SHP77 treated with DMSO at 0.1 percent for 48 hours (cell line): ENCODE results near the gene GALNT15.

Experiments used
- DNase-seq: peaks from one replicate; lab custom pipeline; 2025; lab: John Stamatoyannopoulos, UW

The GALNT15 gene

DNA sequence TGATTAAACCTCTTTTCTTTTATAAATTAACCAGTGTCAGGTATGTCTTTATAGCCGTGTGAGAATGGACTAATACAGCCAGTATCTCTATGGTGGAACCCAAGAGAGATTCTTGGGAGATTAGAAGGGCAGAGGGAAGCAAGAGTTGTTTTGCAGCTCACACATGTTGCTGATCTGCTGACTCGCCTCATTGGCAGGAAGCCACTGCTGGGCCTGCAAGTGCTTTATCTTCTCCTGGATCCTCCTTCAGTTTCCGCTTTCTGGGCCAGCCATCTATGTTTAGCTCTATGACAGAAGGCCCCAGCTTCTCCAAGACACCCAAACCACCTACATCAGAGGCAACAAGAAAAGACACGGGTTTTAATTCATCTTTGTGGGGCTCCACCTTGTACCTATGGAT, 23.4 kb upstream of the GALNT15 start:
- no peak for DNase-seq

DNA sequence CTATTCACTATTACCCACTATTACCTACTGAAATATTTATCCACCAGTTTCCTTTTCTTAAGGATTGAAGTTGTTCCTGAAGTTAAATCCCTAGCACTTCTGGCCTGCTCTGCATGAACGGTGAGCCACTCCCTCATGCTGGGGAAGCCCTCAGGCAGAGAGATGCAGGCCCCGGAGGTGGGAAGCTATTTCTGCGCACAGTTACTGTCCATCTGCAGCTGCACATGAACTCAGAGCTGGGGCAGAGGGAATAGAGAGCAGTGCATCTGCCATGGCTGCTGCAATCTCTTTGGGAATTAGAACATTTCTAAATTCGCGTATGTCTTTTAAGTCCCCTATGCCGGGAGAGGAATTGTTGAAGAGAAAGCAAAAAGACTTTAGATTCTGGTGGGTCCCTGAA, 6.3 kb upstream of the GALNT15 start:
- DNase-seq = no peak

DNA sequence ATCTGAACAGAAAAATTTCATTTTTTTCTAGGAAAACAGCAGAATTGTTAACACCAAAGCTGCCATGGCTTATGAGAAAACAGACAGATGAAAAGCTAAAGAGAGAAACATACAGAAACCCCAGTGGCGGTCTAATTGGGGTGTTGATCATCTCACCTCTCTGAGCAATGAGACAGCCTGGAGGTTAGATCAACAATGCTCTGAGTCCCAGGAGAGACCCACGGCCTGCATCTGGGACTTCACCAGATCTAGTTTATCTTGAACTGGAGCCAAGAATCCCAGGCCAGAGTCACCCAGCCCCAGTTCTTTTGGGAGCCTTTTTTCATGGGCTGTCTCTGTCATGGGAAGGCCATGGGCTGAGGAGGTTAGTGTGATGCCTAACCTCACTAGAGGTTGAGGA, 3.5 kb upstream of the GALNT15 start:
- no peak for DNase-seq

DNA sequence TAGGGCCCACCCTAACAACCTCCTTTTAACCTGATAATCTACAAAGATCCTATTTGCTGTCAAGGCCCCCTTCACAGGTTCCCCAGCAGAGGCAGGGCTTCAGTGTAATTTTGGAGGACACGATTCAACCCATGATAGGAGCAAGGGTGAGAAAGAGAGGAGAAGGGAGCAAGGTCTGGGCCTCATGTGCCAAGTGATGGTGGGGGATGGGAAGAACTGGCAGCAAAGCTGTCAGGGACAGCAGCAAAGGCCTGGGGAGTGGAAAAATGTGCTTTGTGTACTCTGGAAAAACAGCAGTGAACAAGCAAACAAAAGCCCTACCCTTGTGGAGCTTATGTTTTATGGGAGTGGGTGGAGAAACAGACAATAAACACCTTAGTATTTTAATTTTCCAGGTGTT, 2.7 kb upstream of the GALNT15 start:
- DNase-seq = no peak

DNA sequence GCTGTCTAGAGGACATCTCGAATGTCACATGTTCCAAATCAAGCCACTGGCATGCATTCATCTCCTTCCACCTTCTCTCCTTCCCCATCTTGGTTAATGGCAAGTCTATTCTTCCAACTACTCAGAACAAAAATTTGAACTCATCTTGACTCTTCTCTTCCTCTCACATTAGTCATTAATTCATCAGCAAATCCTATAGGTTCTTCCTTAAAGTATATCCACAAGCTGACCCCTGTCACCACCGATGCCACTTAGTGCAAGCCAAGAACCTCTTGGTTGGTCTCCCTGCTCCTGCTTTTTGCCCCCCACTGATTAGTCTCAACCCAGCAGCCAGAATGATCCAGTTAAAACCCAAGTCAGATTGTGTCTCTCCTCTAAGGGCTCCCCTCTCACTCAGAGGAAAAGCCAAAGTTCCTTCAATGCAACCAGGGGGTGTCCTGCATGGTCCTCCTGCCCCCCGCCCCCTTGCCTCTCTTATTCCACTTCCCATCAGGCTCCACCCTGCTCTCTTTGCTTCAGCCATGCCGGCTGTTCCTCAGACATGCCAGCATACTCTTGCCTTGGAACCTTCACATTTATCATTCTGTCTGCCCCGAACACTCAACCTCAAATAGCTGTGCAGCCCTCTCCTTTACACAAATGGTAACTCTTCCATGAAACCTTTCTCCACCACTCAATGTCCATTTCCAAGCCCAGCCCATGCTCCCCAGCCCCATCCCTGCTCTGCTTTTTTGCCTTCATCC, 1.0 kb upstream of the GALNT15 start:
- no peak for DNase-seq

DNA sequence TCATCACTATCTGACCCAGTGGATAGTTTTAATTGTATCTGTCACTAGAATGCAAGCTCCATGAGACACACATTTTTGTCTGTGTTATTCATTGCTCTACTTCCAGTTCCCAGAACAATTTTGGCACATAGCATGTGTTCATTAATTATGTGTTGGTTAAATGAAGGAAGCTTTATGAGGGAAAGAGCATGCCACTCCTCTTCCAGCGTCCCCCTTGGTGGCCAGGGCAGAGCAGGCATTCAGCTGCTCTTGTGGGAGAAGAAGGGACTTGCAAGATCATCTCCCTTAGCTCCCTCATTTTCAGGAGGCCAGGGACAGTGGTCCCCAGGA, 489 bp upstream of the GALNT15 start:
- DNase-seq = no peak

DNA sequence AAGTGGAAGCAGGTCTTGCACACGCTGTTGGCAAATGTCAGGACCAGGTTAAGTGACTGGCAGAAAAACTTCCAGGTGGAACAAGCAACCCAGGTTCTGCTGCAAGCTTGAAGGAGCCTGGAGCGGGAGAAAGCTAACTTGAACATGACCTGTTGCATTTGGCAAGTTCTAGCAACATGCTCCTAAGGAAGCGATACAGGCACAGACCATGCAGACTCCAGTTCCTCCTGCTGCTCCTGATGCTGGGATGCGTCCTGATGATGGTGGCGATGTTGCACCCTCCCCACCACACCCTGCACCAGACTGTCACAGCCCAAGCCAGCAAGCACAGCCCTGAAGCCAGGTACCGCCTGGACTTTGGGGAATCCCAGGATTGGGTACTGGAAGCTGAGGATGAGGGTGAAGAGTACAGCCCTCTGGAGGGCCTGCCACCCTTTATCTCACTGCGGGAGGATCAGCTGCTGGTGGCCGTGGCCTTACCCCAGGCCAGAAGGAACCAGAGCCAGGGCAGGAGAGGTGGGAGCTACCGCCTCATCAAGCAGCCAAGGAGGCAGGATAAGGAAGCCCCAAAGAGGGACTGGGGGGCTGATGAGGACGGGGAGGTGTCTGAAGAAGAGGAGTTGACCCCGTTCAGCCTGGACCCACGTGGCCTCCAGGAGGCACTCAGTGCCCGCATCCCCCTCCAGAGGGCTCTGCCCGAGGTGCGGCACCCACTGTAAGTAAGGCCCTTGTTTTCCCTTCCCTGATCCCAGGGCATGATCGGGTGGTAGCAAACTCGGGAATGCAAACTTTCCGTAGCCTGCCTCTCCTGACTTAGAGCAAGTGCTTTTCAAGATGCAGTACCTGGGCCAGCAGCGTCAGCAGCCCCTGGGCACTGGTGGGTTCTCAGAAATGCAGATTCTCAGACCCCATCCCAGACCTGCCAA, 759 bp downstream of the GALNT15 start:
- no peak for DNase-seq

DNA sequence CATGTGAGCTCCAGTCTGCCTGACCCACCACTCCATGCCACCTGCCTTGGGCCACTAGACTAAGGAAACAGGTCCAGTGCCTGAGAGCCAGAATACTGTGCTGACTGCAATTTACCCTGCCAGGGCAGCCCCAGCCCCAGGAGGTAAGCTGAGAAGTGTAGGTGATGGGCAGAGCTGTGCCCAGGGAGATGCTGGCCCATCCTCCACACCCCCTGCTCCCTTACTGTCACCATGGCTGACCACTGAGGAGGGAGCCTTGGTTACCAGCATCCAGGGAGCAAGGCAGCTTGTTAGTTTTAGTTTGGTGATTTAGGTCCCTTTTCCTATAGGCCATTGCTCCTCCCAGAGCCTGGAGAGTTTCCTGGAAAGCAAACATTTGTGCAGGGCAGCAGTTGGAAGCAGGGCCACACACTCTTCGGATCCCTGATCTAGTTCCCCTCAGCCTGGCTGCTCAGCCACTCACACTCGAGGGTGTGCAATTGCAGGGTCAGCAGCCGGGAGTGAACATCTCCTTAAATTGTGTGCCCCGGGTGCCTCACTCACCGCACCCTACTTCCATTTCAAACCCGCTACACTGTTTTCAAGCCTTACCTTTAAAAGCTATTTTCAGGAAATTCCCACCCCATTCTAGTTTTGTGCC, 2.0 kb downstream of the GALNT15 start:
- no peak for DNase-seq

DNA sequence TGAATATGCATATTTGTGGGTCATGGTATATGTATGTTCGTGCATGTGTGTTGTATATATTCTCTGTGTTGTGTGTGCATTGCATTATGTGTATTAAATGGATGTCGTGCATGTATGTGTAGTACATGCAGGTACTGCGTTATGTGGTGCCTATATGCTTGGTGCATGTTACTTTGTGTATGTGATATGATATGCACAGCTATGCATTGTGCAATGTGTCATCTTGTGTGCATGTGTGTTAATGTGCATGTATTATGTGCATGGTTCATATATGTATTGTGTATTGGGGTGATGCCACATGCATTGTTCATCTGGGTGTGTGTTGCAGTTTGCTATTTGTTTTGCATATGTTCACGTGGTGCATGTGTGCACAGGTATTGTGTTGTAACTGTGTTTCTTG, 2.9 kb downstream of the GALNT15 start:
- no peak for DNase-seq

DNA sequence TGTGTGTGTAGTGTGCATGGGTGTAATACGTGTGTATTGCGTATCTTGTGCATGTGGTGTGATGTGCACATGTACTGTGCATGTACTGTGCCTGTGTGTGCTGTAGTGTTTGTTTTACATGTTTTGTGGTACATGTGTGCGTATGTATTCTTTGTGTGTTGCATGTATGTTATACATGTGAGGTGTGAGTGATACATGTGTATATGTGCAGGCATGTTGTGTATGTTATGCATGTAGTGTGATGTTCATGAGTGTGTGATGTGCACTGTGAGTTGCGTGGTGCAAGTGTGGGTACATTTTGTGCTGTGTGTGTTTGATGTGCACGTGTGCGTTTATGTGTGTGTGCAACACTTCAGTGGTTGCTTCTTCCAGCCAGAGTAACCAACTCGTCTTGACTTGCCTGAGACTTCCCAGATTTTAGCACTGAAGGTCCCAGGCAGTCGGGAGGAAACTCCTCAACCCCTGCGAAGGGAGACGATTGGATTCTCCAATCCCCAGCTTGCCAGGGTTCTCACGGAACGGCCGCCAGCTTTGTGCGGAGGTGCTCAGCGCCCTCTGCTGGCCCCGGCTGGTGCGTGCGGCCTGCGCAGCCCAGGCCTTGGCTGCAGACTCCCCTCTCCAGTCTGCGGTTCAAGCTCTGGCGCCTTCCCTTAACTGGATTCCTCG, 3.6 kb downstream of the GALNT15 start:
- DNase-seq = no peak

DNA sequence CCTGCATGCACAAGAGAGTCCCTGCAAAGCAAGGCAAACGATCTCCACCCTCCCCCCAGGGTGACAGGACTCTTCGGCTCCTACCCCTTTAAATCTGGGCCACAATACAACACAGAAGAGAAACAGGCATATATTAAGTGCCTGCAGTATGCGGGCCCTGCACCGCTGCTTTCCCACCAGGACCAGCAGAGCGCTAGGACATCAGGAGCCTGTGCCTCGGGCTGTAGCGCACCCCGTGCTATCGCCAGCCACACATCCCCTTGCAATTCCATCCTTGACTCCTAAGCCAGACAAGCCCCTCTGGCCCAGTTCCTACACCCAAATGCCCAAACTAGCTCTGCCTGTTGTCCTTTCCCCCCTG, 4.1 kb downstream of the GALNT15 start:
- DNase-seq = no peak

DNA sequence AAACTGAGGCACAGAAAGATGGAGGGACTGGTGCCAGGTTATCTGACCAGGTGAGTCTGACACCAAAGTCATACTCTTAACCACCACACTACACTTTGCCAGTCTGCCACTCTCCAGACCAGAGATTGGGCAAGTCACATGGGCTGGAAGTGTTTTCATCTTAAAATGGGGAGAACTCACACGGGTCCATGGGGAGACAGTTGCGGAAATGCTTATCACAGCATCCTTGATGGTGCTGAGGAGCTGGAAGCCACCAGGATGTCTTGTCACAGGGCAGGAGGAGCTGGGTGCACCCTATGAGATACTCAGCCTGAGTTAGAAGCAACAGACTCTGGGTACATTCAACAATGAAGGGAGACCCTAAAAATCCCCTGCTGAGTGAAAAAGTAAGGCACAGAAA, 4.8 kb downstream of the GALNT15 start:
- DNase-seq = no peak

DNA sequence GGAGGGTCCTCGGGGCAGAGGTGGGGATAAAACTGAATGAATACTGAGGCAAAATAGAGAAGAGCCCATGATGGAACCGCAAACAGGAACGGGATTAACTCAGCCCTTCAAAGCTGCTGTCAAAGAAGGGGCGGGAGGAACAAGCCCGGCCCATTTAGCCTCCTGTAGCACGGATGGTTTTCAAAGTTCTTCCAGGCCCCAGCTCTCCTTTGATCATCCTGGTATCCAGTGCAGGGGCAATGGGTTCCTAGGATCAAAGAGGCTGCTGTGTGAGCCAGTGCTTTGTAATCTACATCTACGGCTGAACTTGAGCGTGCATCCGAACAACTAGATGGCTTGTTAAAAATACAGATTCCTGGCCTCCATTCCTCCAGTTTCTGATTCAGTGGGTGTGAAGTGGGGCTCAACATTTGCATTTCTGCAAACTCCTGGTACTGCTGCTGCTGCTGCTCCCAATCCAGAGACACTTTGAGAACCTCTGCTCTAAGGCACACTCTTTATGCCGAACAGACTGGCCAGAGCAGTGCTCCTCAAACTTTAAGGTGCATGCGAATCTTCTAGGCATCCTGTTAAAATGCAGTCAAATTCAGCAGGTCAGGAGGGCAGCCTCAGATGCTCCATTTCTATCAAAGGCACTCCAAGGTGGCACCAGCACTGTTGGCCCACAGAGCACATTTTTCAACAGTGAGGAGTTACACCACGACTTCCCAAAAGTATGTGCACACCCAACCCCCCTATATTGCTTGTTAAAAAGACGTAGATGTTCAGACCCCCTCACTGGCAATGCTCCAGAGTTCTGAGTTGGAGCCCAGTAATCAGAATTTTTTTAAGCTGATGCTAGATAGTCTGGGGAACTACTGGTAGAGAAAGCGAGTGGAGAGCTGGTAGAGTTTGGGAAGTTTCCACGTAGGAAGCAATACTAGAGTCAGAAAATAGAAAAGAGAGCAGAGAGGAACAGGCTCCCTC, 5.6 kb downstream of the GALNT15 start:
- DNase-seq = no peak

DNA sequence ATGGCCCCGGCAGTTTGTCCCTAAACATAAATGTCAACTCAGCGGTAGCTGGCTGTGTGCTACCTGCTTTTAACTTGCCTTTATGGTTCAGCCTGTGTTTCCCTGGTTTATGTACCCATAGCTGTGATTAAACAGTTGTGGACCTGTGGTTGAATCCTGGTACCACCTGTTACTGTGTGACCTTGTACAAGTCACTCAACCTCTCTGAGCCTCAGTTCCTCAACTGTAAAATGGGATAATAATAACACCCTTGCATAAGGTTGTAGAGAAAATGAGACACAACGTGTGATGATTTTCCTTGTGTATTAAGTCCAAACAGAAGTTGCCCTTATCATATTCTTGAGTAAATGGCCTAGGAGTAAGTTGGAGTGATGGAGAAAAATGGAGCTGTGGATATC, 6.3 kb downstream of the GALNT15 start:
- DNase-seq = no peak

DNA sequence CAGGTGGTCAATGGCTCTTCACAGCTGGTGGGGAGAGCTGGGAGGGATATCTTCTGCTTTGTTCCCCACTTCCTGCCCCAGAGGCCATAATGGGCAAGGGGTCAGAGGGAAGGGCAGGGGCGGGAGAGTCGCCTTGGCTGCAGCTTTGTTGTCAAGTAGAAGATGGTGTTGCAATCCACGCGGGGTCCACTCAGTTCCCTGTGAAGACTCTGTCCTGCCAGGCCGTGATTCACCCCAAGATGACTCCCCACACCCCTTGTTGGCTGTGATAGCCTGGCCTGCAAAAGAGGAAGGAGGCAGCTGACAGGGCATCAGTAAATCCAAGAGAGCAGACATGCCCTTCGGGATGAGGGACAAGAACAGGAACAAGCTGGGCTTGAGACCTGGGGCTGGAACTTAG, 6.9 kb downstream of the GALNT15 start:
- no peak for DNase-seq

DNA sequence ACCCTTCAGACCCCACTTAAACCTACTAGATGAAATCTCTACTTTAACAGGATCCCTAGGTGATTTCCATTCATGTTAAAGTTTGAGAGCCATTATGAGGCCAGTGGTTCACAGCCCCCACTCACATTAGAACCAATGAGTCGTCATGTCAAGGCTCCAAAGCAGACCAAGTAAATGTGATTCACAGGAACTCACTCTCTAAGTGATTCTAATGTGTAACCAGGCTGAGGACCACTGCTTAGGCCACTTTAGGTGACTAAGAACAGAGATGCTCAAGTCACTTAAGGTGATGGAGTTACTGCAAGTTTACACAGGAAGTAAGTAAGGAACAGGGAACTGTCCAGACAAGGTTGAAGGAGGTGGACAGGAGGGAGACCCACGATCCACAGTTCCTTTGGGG, 7.7 kb downstream of the GALNT15 start:
- DNase-seq = no peak

DNA sequence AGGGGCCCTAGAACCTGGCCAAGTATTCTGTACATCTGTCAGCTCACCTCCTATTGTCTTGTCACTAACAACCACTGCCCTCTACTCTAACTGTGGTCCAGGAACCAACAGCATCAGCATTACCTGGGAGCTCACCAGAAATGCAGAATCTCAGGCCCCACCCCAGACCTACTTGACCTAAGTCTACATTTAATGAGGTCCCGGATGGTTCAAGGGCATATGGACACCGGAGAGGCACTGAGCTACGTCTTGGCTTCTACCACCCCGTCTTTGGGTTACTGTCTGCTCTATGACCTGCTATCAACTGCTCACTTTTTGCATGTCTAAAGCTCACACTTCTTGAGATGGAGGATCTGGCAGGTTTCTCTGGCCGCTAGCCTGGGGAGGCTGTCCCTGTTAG, 8.1 kb downstream of the GALNT15 start:
- DNase-seq = no peak

DNA sequence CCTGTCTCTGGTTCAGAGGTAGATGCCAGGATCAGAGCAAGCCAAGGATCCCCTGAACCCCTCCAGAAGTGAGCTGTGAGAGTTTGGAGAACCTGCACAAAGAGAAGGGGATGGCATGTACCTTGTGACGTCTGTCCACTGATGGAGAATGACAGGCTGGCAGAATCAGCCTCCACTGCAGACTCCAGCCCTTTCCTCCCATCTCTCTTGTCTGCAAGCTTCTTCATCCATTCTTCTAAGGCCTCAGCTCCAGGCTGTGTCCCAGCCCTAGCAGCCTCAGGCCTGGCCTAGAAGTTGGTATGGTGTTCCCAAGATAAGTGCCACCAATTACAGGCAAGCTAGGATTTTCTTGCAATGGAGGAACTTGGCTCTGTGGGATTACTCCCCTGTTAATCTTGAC, 8.6 kb downstream of the GALNT15 start:
- no peak for DNase-seq

DNA sequence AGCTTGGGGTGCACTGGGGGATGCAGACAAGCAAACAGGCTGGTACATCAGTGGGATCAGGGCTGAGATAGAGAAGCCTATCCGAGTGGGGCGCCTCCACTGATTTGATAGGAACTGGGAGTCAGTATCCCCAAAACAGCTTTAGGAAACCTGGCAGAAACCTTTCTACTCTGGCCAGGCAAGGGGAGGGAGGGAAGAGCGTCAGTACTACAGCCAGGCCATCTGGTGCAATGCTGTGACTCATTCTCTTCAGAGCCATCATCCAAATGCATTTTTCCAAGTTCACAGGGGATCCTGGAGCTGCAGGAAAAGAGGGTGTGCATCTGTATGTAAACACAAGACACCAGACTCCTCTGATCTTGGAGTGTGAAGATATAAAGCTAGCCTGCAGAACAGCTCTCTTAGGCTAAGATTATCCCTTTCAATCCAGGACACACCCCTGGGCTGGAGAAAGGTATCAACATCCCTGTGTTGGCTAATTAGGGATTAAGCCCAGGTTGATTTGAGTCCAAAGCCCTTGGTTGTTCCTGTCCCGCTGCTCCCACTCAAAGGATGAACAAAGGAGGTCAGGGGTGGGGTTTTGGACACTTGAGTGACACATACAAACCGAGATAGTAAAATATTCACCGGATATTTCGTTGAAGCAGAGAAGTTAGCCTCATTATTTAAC, 9.3 kb downstream of the GALNT15 start:
- no peak for DNase-seq

DNA sequence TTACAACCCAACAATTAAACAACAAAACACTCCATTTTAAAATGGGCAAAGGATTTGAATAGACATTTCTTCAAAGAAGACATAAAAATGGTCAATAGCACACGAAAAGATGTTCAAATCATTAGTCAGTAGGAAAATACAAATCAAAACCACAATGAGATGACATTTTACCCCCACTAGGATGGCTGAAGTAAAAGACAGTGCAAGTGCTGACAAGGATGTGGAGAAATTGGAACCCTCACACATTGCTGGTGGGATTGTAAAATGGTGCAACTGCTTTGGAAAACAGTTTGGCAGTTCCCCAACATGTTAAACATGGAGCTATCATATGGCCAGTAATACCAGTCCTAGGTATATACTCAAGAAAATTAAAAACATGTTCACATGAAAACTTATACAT, 11.6 kb downstream of the GALNT15 start:
- DNase-seq = no peak

DNA sequence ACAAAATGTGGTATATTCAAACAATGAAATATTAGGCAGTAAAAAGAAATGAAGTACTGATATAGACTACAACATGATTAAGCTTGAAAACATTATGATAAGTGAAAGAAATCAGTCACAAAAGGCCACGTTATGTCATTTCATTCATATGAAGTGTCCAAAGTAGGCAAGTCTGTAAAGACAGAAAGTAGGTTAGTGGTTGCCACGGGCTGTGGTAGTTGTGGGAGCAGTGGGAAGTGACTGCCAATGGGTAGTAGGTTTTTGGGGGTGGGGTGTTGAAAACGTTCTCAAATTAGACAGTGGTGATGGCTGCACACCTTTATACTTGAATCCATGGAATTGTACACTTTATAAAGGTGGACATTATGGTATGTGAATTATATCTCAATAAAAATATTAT, 12.1 kb downstream of the GALNT15 start:
- no peak for DNase-seq
